OCI-LY3 (cell line): ENCODE data around the gene FLNB.

ENCODE experiments used
- H2AFZ ChIP-seq: fragments of 200-600, 300-600 bp; shearing (Covaris generic); 2 replicates; pipeline ENCODE4 v1.6.0; 2014; ENCODE audit warnings: antibody characterized with exemption, low read depth, low read length
- H3K27ac ChIP-seq: fragments of 200-600, 300-600 bp; sonication (generic); 2 replicates; pipeline ENCODE4 v1.5.1; 2014; ENCODE audit warnings: mild to moderate bottlenecking, low read length, moderate library complexity, mixed read lengths
- H3K27me3 ChIP-seq: fragments of 200-600, 300-600 bp; sonication (generic); 2 replicates; pipeline ENCODE4 v1.6.1; 2014; ENCODE audit warnings: low read depth, low read length, mixed read lengths
- H3K36me3 ChIP-seq: fragments of 200-600, 300-600 bp; sonication (generic); replicated peaks from 2 replicates; pipeline ENCODE3; 2014; ENCODE audit warnings: low read depth, low read length, mixed read lengths
- H3K4me1 ChIP-seq: fragments of 300-600, 200-600 bp; sonication (generic); 2 replicates; pipeline ENCODE4 v1.6.1; 2014; ENCODE audit warnings: low read length, mixed read lengths
- H3K4me2 ChIP-seq: fragments of 200-600, 300-600 bp; sonication (generic); 2 replicates; pipeline ENCODE4 v1.6.1; 2014; ENCODE audit warnings: low read length, mixed read lengths
- H3K4me3 ChIP-seq: fragments of 300-600, 200-600 bp; sonication (generic); 2 replicates; pipeline ENCODE4 v1.5.1; 2014; ENCODE audit warnings: antibody characterized with exemption, mild to moderate bottlenecking, low read length, moderate library complexity
- H3K79me2 ChIP-seq: fragments of 300-600, 200-600 bp; shearing (Covaris generic); 2 replicates; pipeline ENCODE4 v1.6.1; 2014; ENCODE audit warnings: mild to moderate bottlenecking, low read length, mixed read lengths
- H3K9ac ChIP-seq: fragments of 300-600, 200-600 bp; shearing (Covaris generic); 2 replicates; pipeline ENCODE4 v1.6.0; 2014; ENCODE audit warnings: mild to moderate bottlenecking, low read length, moderate library complexity
- H3K9me3 ChIP-seq: fragments of 200-600, 300-600 bp; shearing (Covaris generic); 2 replicates; pipeline ENCODE4 v1.6.1; 2014; ENCODE audit warnings: low read length, mixed read lengths; ENCODE audit not compliant: insufficient read depth
- H4K20me1 ChIP-seq: fragments of 200-600, 300-600 bp; sonication (generic); 2 replicates; pipeline ENCODE4 v1.6.1; 2016; ENCODE audit warnings: low read length, mixed read lengths; ENCODE audit not compliant: insufficient read depth
- EZH2phosphoT487 ChIP-seq: fragments of 200-600 bp; shearing (Covaris generic); IDR thresholded peaks from 2 replicates; pipeline ENCODE4 v1.6.1; 2018; ENCODE audit warnings: antibody characterized with exemption, mixed run types, low read depth
- TF ChIP-seq, protein P1 (sequence below): fragments of 200-600, 300-600 bp; sonication (generic); IDR thresholded peaks from 2 replicates; pipeline ENCODE4 v1.5.1; 2014; ENCODE audit warnings: antibody characterized with exemption, low read length, low read depth

FLNB gene

DNA sequence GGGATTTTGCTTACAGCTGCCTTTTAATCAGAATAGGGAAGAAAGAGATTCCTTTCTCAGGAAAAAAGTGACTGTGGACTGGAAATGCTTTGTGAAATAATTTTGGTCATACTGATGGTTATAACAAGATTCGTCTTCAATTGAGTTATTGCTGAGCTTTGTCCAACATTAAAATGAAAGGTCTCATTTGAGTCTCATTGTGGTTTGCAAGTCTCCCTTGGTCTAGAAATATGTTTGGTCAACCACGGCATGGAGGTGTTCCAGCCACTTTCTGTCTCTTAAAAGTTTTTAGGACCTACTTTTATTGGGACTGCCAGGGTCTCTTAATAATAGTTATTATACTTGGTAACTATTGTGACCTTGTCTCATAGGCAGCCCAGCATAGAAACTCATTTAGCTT, 15.3 kb downstream of the FLNB start:
- H2AFZ ChIP-seq, result no peak overlapping the region
- no peak overlapping the region for H3K4me2 ChIP-seq
- no peak overlapping the region for H3K4me3 ChIP-seq
- no peak overlapping the region for H3K9ac ChIP-seq
- no peak for TF ChIP-seq EZH2phosphoT487
- TF ChIP-seq, protein P1, sequence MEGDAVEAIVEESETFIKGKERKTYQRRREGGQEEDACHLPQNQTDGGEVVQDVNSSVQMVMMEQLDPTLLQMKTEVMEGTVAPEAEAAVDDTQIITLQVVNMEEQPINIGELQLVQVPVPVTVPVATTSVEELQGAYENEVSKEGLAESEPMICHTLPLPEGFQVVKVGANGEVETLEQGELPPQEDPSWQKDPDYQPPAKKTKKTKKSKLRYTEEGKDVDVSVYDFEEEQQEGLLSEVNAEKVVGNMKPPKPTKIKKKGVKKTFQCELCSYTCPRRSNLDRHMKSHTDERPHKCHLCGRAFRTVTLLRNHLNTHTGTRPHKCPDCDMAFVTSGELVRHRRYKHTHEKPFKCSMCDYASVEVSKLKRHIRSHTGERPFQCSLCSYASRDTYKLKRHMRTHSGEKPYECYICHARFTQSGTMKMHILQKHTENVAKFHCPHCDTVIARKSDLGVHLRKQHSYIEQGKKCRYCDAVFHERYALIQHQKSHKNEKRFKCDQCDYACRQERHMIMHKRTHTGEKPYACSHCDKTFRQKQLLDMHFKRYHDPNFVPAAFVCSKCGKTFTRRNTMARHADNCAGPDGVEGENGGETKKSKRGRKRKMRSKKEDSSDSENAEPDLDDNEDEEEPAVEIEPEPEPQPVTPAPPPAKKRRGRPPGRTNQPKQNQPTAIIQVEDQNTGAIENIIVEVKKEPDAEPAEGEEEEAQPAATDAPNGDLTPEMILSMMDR, result no peak
- H3K9me3 ChIP-seq, result no peaks in the 10 kb centered on the region
- peaks cover 5% of the 10 kb centered on the region for H3K4me1 ChIP-seq
- no peak overlapping the region for H3K27ac ChIP-seq
- H3K27me3 ChIP-seq, result no peaks in the 10 kb centered on the region
- H3K36me3 ChIP-seq, result no peaks in the 10 kb centered on the region
- peaks cover 7% of the 10 kb centered on the region; the same call in 1 of the 2 replicates for H4K20me1 ChIP-seq
- no peaks in the 10 kb centered on the region for H3K79me2 ChIP-seq

DNA sequence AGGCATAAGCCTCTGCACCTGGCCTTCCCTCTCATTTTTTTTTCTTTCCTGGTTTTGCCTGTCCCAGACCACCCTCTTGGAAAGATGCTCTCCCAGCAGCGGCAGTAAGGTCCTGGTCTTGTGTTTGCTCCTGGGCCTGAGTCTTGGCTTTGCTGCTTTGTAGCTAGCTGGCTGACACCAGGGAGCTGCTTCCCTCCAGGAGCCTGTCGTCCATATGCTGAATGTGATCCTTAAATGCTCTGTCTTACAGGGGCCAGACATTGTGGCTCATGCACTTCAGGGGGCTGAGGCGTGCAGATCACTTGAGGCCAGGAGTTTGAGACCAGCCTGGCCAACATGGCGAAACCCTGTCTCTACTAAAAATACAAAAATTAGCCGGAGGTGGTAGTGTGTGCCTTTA, 17.2 kb downstream of the FLNB start:
- TF ChIP-seq EZH2phosphoT487, result no peak
- TF ChIP-seq, protein P1, result no peak
- H3K36me3 ChIP-seq, result no peaks in the 10 kb centered on the region
- H3K4me3 ChIP-seq, result no peak overlapping the region
- no peaks in the 10 kb centered on the region for H3K9me3 ChIP-seq
- no peak overlapping the region for H3K4me2 ChIP-seq
- peaks cover 7% of the 10 kb centered on the region; the same call in 1 of the 2 replicates for H4K20me1 ChIP-seq
- H3K4me1 ChIP-seq, result peaks cover 5% of the 10 kb centered on the region
- H3K9ac ChIP-seq, result no peak overlapping the region
- H3K79me2 ChIP-seq, result no peaks in the 10 kb centered on the region
- H3K27me3 ChIP-seq, result no peaks in the 10 kb centered on the region
- H3K27ac ChIP-seq, result no peak overlapping the region
- no peak overlapping the region for H2AFZ ChIP-seq

DNA sequence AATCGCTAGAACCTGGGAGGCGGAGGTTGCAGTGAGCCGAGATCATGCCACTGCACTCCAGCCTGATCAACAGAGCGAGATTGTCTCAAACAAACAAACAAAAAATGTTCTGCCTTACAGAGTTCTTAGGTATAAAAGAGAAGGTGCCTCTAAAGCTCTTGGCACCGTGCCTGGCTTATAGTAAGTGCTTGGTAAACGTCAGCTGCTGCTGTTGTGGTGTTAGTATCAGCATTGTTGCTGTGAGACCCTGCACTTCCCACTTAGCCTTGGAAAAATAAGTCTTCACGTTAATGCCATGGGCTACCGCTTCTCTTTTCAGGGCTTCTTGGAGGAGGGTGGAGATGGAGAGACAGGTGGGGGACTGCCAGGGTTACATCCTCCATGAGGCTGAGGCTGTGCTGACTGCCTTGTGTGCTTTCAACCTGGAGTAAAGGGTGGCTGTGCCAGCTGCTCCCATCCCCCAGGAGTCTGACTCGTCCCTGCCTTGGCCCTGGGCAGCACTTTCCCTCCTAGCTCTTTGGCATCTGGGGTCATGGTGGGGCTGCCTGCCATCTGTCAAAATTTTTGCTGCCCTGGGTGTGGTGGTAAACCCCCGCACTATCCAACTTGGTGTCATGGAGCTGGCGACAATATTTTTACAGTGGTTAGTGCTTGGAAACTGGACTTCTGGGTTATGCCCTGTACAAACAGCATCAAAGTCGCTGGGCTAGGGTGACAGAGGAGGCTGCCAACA, 17.8 kb downstream of the FLNB start:
- Histone ChIP-seq H4K20me1 (peaks cover 6% of the 10 kb centered on the region; the same call in 1 of the 2 replicates), H3K9ac (no peak overlapping the region), H3K4me2 (no peak overlapping the region), H3K9me3 (no peaks in the 10 kb centered on the region), H3K4me3 (no peak overlapping the region), H3K79me2 (no peaks in the 10 kb centered on the region), H3K27ac (no peak overlapping the region), H2AFZ (no peak overlapping the region), H3K4me1 (peaks cover 5% of the 10 kb centered on the region), H3K27me3 (no peaks in the 10 kb centered on the region), H3K36me3 (no peaks in the 10 kb centered on the region)
- TF ChIP-seq EZH2phosphoT487, result no peak
- TF ChIP-seq, protein P1, result no peak

DNA sequence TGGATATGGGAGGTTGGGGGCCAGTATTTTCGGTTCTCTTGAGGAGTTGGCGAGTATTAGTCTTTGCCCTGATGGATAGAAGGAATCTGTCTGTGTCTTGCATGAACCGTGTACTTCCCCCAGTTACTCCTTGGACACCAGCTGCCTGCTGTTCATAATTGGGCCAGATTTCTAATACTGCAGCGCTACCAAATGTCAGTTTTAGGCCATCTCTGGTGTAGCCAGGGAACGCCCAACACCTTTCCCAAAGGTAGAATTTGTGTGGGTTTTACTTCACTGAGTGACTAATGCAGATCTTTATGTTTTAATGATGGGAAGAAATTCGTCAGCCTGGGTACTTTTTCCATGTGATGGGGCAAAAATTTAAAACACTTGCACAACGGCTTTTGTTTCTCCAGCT, 18.4 kb downstream of the FLNB start:
- Histone ChIP-seq H2AFZ (no peak overlapping the region), H3K27ac (no peak overlapping the region)

More for the DNA sequence above, 18.4 kb downstream of the FLNB start:
- Histone ChIP-seq H3K27me3 (no peaks in the 10 kb centered on the region), H3K9ac (no peak overlapping the region), H3K4me2 (no peak overlapping the region), H3K79me2 (no peaks in the 10 kb centered on the region), H3K4me3 (no peak overlapping the region), H3K36me3 (no peaks in the 10 kb centered on the region), H3K4me1 (peaks cover 5% of the 10 kb centered on the region), H3K9me3 (no peaks in the 10 kb centered on the region), H4K20me1 (peaks cover 4% of the 10 kb centered on the region; the same call in 1 of the 2 replicates)
- no peak for TF ChIP-seq EZH2phosphoT487
- TF ChIP-seq, protein P1, result no peak
